ENCODE measurements around the gene CTNNB1. TPM values are rescaled to one million over a fixed set of nuclear protein-coding genes. Genes with fewer than 3 reads are reported as not detected.

Gene CTNNB1
- total RNA-seq (2022; extraction: Qiagen RNA extraction; ENCODE audit: low read depth): 159 to 195 TPM (median 165 TPM) in 5 replicates

DNA sequence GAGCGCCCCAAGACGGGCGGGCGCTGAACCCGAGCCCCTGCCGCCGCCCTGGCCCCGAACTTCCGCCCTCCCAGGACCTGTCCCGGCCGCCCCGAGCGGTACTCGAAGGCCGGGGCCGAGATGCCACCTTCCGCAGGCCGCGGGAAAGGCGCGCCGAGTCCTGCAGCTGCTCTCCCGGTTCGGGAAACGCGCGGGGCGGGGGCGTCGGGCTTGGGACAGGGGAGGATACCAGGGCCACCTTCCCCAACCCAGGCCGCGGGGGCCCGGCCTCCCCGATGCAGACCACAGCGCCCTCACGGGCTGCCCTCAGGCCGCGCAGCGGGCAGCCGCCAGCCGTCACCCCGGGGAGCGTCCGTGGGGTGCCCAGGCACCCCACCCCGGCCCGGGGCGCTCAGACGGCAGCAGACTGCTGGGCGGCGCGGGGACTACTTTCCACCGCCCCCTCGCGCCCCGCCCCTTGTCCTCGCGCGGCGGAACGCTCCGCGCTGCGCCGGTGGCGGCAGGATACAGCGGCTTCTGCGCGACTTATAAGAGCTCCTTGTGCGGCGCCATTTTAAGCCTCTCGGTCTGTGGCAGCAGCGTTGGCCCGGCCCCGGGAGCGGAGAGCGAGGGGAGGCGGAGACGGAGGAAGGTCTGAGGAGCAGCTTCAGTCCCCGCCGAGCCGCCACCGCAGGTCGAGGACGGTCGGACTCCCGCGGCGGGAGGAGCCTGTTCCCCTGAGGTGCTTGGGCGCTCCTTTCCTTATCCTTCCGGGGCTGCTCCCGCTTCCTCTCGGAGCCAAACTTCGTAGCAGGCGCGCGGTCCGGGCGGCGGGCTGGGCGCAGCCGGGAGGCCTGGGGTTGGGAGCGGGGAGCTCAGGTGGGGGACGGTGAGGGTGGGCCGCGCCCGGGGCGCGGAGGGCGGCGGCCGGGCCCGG, at the start of gene CTNNB1:
Gene CTNNB1 (plus strand): TSS at position 556 of the 916 bp plus-strand sequence. CDS start 24,564 bp downstream, outside the sequence.

Data from A549 treated with RU486 at 1 μM for 4 hours (cell line).